HK-2 (cell line): ENCODE results near the gene RHO.
A peak's percentile ranks its signal among the peaks of the same experiment; 100 is the strongest.
"Not testable (repeated sequence)": the region's sequence is repeated elsewhere in the genome, so short reads cannot be mapped to it uniquely, and the experiment has no call there.

Experiments used
- DNase-seq: peaks from one replicate; pipeline ENCODE4 v3.0.0-alpha.2; 2018; ENCODE audit not compliant: unreplicated experiment

The RHO gene

GRCh38 chr3:129528589-129529100 lies at the start of gene RHO:
TSS of gene RHO (plus strand) at chr3:129528639. CDS start at chr3:129528734, 95 bp downstream.
- no peak for DNase-seq

GRCh38 chr3:129481225-129481765 lies 47.1 kb upstream of the RHO start:
- not testable (repeated sequence) for DNase-seq

GRCh38 chr3:129481766-129482332 lies 46.6 kb upstream of the RHO start:
- no peak for DNase-seq

- no peak for DNase-seq
Measured at GRCh38 chr3:129482721-129483120, 45.7 kb upstream of the RHO start.

GRCh38 chr3:129483870-129484269 lies 44.6 kb upstream of the RHO start:
- no peak for DNase-seq

- DNase-seq, result not testable (repeated sequence)
Measured at GRCh38 chr3:129485146-129485545, 43.3 kb upstream of the RHO start.

- no peak for DNase-seq
Measured at GRCh38 chr3:129485721-129486663, 42.4 kb upstream of the RHO start.

- DNase-seq, result no peak
Measured at GRCh38 chr3:129486664-129487035, 41.8 kb upstream of the RHO start.

GRCh38 chr3:129487183-129487867 lies 41.1 kb upstream of the RHO start:
- DNase-seq, result no peak

- not testable (repeated sequence) for DNase-seq
Measured at GRCh38 chr3:129487868-129488335, 40.5 kb upstream of the RHO start.

GRCh38 chr3:129489258-129489657 lies 39.2 kb upstream of the RHO start:
- DNase-seq, result not testable (repeated sequence)

- peak; percentile 86 for DNase-seq
Measured at GRCh38 chr3:129490273-129490675, 38.2 kb upstream of the RHO start.

GRCh38 chr3:129491077-129491476 lies 37.4 kb upstream of the RHO start:
- DNase-seq, result not testable (repeated sequence)

- no peak for DNase-seq
Measured at GRCh38 chr3:129491794-129492193, 36.6 kb upstream of the RHO start.

GRCh38 chr3:129492691-129493090 lies 35.7 kb upstream of the RHO start:
- no peak for DNase-seq

- DNase-seq, result no peak
Measured at GRCh38 chr3:129493206-129493605, 35.2 kb upstream of the RHO start.

- DNase-seq, result not testable (repeated sequence)
Measured at GRCh38 chr3:129494499-129494898, 33.9 kb upstream of the RHO start.

GRCh38 chr3:129495006-129495639 lies 33.3 kb upstream of the RHO start:
- DNase-seq, result not testable (repeated sequence)

- DNase-seq, result not testable (repeated sequence)
Measured at GRCh38 chr3:129497876-129498275, 30.6 kb upstream of the RHO start.

GRCh38 chr3:129498603-129499488 lies 29.6 kb upstream of the RHO start:
- DNase-seq, result not testable (repeated sequence)
